ENCODE data around the gene SH2D1A. TPM values are rescaled to one million over a fixed set of nuclear protein-coding genes. Genes with fewer than 3 reads are reported as not detected.
"Not testable (repeated sequence)": the region's sequence is repeated elsewhere in the genome, so short reads cannot be mapped to it uniquely, and the experiment has no call there.

SH2D1A gene
- polyA plus RNA-seq, 1 experiment: not detected

DNA sequence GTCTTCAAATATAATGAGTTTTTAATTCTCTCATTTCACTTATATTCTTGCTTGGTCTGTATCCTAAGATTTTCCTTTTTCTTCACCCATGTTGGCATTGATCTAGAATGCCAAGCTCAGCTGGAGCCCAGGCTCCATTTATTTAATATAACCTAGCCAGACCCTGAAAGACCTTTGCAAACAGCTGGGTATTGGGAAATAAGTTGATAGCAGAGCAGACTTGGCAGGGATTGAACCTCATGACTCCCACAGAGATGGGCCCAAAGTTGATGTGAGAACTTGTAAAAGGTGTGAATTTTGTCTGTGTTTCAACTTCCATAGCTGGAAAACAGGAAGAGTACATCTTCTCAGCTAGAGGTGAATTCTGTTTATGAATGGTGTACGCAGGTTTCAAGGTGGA is 59.5 kb downstream of the SH2D1A start:
- CTCF ChIA-PET: no interaction called here
- H3K4me3 ChIP-seq (ENCODE audit: low read depth, low read length): no peak overlapping the region
- H3K27me3 ChIP-seq (ENCODE audit: control insufficient read depth, insufficient read depth, low read length): no peaks in the 10 kb centered on the region
- POLR2A ChIA-PET: no interaction called here
- no peaks in the 10 kb centered on the region for H3K36me3 ChIP-seq (ENCODE audit: control insufficient read depth, insufficient read depth, low read length)
- TF ChIP-seq, protein P1, sequence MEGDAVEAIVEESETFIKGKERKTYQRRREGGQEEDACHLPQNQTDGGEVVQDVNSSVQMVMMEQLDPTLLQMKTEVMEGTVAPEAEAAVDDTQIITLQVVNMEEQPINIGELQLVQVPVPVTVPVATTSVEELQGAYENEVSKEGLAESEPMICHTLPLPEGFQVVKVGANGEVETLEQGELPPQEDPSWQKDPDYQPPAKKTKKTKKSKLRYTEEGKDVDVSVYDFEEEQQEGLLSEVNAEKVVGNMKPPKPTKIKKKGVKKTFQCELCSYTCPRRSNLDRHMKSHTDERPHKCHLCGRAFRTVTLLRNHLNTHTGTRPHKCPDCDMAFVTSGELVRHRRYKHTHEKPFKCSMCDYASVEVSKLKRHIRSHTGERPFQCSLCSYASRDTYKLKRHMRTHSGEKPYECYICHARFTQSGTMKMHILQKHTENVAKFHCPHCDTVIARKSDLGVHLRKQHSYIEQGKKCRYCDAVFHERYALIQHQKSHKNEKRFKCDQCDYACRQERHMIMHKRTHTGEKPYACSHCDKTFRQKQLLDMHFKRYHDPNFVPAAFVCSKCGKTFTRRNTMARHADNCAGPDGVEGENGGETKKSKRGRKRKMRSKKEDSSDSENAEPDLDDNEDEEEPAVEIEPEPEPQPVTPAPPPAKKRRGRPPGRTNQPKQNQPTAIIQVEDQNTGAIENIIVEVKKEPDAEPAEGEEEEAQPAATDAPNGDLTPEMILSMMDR (IDR thresholded peaks at IDR 0.05; ENCODE audit: insufficient read depth, low read depth, low read length): no peak
- DNase-seq (ENCODE audit: low read depth): no peak

GRCh38 chrX:124406294-124407014 is 60.1 kb downstream of the SH2D1A start:
- H3K4me3 ChIP-seq (ENCODE audit: low read depth, low read length): no peak overlapping the region
- no peaks in the 10 kb centered on the region for H3K36me3 ChIP-seq (ENCODE audit: control insufficient read depth, insufficient read depth, low read length)
- DNase-seq (ENCODE audit: low read depth): no peak
- CTCF ChIA-PET: no interaction called here
- TF ChIP-seq, protein P1 (IDR thresholded peaks at IDR 0.05; ENCODE audit: insufficient read depth, low read depth, low read length): peak; percentile 35
- no peaks in the 10 kb centered on the region for H3K27me3 ChIP-seq (ENCODE audit: control insufficient read depth, insufficient read depth, low read length)
- POLR2A ChIA-PET: no interaction called here

DNA sequence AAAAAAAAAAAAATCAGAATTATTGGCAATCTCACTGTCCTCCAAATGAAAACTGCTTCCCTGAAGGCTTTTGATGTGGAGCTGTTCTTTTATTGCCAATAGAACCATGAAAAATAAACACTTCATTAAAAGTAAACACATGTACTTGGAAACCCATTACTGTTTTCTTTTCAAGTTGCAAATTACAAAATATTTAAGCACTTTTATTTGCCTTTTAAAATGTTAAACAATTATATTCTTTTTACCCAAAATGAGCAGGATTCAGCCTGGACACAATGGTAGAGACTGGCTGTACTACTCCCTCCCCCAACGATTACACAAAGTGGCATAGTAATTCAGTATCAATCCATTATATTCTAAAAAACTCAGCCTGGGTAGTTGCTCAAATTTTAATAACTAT is 60.9 kb downstream of the SH2D1A start:
- ChIA-PET POLR2A (no interaction called here), CTCF (no interaction called here)
- Histone ChIP-seq H3K4me3 (ENCODE audit: low read depth, low read length) (no peak overlapping the region), H3K27me3 (ENCODE audit: control insufficient read depth, insufficient read depth, low read length) (no peaks in the 10 kb centered on the region), H3K36me3 (ENCODE audit: control insufficient read depth, insufficient read depth, low read length) (no peaks in the 10 kb centered on the region)
- no peak for DNase-seq (ENCODE audit: low read depth)
- TF ChIP-seq, protein P1 (IDR thresholded peaks at IDR 0.05; ENCODE audit: insufficient read depth, low read depth, low read length): no peak

DNA sequence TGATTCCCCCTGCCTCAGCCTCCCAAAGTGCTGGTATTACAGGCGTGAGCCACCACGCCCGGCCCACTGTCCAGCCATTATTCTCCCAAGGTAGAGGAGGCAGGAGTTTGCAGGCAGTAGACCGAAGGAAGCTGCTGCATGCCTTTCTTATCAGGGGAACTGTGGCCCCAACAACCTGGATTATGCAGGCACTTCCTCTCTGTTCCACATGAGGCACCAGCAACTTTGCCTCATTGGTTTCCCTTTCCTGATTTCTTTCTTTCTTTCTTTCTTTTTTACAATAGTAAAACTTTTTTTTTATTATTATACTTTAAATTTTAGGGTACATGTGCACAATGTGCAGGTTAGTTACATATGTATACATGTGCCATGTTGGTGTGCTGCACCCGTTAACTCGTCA is 62.0 kb downstream of the SH2D1A start:
- H3K4me3 ChIP-seq (ENCODE audit: low read depth, low read length); H3K27me3 ChIP-seq (ENCODE audit: control insufficient read depth, insufficient read depth, low read length); DNase-seq (ENCODE audit: low read depth); H3K36me3 ChIP-seq (ENCODE audit: control insufficient read depth, insufficient read depth, low read length); POLR2A ChIA-PET; CTCF ChIA-PET: not testable (repeated sequence)

- Histone ChIP-seq H3K4me3 (ENCODE audit: low read depth, low read length) (no peak overlapping the region), H3K36me3 (ENCODE audit: control insufficient read depth, insufficient read depth, low read length) (no peaks in the 10 kb centered on the region), H3K27me3 (ENCODE audit: control insufficient read depth, insufficient read depth, low read length) (no peaks in the 10 kb centered on the region)
- DNase-seq (ENCODE audit: low read depth): no peak
- TF ChIP-seq, protein P1 (IDR thresholded peaks at IDR 0.05; ENCODE audit: insufficient read depth, low read depth, low read length): no peak
- CTCF ChIA-PET: no interaction called here
- POLR2A ChIA-PET: no interaction called here
These were observed 66.9 kb downstream of the SH2D1A start for GRCh38 chrX:124413244-124413643.

GRCh38 chrX:124414281-124414680 is 67.9 kb downstream of the SH2D1A start:
- CTCF ChIA-PET: no interaction called here
- POLR2A ChIA-PET: no interaction called here

More at GRCh38 chrX:124414281-124414680, 67.9 kb downstream of the SH2D1A start:
- TF ChIP-seq, protein P1 (IDR thresholded peaks at IDR 0.05; ENCODE audit: insufficient read depth, low read depth, low read length): no peak
- no peak overlapping the region for H3K4me3 ChIP-seq (ENCODE audit: low read depth, low read length)
- no peaks in the 10 kb centered on the region for H3K27me3 ChIP-seq (ENCODE audit: control insufficient read depth, insufficient read depth, low read length)
- no peak for DNase-seq (ENCODE audit: low read depth)
- no peaks in the 10 kb centered on the region for H3K36me3 ChIP-seq (ENCODE audit: control insufficient read depth, insufficient read depth, low read length)

Data from BJ (cell line).